Retinal pigment epithelial cell (primary cell): Measurements from ENCODE around the gene SH3RF3.

ENCODE experiments used
- DNase-seq: peaks from one replicate; pipeline ENCODE4 v3.0.0-alpha.2; 2010; ENCODE audit warnings: low read depth
- H3K4me3 ChIP-seq: 2 replicates; pipeline ENCODE4 v1.5.1; 2011; ENCODE audit warnings: mild to moderate bottlenecking, low read length, control low read depth, moderate library complexity
- TF ChIP-seq, protein P1 (sequence below): conservative IDR thresholded peaks from 2 replicates; pipeline ENCODE4 v1.5.1; 2011; ENCODE audit warnings: low read depth, low read length, control low read depth, inconsistent platforms

SH3RF3 gene

DNA sequence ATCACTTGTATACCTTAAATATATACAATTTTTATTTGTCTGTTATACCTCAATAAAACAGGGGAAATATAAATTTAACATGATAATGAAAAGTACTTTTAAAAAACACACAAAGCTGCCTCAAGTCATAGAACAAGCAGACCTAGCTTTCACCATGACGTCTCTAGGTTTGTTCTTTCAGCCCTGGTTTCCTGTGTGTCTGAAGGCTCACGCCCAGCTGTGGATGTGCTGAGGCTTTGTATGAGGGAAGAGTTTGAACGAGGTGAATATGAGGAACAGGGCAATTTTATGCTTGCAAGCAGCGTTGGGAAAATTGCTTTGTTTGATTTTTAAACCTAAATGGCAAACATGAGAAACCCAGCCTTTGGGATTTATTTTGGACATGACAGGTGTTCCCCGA lies 15.3 kb downstream of the SH3RF3 start:
- TF ChIP-seq, protein P1, sequence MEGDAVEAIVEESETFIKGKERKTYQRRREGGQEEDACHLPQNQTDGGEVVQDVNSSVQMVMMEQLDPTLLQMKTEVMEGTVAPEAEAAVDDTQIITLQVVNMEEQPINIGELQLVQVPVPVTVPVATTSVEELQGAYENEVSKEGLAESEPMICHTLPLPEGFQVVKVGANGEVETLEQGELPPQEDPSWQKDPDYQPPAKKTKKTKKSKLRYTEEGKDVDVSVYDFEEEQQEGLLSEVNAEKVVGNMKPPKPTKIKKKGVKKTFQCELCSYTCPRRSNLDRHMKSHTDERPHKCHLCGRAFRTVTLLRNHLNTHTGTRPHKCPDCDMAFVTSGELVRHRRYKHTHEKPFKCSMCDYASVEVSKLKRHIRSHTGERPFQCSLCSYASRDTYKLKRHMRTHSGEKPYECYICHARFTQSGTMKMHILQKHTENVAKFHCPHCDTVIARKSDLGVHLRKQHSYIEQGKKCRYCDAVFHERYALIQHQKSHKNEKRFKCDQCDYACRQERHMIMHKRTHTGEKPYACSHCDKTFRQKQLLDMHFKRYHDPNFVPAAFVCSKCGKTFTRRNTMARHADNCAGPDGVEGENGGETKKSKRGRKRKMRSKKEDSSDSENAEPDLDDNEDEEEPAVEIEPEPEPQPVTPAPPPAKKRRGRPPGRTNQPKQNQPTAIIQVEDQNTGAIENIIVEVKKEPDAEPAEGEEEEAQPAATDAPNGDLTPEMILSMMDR = no peak
- DNase-seq = no peak
- no peak overlapping the region for H3K4me3 ChIP-seq

DNA sequence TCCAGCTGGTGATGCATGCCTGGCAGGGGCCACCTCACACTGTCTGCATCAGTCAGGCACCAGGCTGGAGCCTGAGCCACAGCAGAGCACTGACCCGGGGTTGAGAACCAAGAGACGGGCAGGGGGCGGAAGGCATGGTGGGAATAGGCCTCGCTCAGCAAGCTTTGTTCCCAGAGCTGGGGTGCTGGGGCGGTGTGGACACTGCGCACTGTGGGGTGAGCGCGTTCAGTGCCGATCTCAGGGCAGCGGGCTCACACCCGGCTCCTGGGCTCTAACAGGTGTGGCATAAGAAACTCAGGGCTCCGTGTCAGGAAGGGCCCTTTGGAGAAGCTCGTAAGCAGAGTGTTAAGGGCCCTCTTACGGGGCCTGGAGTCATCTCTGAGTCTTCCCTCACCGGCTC lies 15.7 kb downstream of the SH3RF3 start:
- DNase-seq = no peak
- TF ChIP-seq, protein P1 = no peak
- H3K4me3 ChIP-seq = no peak overlapping the region

DNA sequence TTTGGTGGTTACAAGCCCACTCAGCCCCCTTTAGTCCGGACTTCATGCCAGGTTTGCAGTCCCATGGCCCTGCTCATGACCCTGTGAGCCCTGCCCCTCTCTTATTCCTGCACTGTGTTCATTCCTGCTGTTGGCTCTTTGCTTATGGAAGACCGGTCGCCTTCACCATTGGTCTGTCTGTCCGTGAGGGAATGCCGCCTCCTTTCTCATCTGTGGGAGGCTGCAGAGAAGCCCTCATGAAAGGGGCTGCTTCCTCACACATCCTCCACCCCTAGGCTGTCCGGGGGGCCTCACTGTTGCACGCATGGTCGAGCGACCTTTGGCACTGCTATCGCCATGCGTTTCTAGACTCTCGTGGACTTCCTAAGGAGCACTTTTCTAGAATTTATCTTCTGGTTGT lies 16.3 kb downstream of the SH3RF3 start:
- TF ChIP-seq, protein P1 = no peak
- no peak overlapping the region for H3K4me3 ChIP-seq
- DNase-seq = no peak

DNA sequence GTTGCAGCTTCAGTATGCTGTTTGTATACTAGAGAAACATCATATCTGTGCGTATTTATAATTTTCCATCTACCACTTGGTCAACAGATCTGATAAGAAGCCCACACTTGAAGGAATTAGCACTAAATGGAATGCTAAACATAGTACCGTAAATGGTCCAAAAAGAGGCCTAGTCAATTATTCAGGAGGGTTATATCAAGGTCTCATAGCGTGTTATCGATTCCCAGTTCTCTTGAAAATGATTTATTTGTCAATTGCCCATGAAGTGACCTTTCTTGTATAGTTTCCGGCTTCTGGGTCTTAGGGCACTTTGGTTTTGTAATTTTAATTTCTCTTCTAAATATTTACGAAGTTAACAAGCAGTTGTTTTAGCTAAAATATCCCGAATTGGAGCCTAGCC lies 18.4 kb downstream of the SH3RF3 start:
- no peak for DNase-seq
- TF ChIP-seq, protein P1 = no peak
- no peak overlapping the region for H3K4me3 ChIP-seq

DNA sequence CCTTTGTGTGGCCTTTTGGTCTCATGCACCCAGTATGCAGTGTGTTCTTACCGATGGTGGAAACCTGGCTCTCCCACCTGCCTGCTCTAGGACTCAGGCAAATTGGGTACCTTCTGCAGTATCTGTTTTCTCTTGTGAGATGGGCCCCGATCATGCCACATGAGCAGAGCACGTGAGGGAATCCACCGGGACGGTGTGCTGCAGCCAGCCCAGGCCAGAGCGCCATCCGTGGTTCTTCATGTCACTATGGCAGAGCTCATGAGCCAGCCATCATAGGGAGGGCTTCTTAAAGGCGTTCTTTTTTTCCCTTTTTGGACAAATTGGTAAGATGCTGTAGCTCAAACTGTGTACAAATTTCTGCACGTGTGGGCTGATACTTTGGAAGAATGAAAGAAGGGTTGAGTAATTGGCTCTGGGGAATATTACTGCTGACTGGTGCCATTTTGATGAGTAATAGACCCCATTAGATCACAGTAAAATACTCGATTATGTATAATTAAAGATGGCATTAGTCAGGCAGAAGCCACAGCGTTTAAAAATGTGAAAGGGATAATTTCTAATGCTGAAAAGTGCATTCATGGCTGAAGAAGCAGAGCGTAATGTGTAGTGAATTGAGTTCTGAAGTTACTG lies 19.2 kb downstream of the SH3RF3 start:
- TF ChIP-seq, protein P1 = no peak
- no peak for DNase-seq
- no peak overlapping the region for H3K4me3 ChIP-seq

DNA sequence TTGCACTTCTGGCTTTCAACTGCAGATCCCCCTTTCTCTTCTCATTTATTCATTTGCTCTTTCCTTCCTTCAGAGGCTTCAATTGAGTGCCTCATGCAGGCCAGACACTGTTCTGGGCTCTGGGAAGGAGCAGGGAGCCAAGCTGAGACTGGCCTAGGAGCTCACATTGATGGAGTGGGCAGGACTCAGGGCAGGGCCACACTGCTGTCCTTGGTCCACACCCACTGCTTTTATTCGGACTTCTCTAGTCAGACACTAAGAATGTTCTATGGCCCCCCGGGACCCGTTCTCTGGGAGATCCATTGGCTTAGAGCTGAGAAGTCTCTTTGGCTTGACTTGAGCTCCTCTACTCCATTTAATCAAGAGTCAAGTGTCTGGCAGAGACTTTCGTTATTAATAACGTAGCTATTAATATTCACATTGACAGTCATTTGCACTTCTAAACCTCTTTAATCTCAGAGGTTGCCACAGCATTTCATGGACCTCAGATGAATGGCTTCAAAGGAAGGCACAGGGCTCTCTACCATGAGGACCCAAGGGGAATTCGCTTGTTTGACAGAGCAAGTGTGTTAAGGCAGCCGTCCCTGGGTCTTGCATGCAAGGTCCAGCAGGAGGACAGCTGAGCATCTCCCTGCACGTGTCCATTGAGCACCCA lies 20.1 kb downstream of the SH3RF3 start:
- no peak overlapping the region for H3K4me3 ChIP-seq
- no peak for DNase-seq
- TF ChIP-seq, protein P1 = no peak

DNA sequence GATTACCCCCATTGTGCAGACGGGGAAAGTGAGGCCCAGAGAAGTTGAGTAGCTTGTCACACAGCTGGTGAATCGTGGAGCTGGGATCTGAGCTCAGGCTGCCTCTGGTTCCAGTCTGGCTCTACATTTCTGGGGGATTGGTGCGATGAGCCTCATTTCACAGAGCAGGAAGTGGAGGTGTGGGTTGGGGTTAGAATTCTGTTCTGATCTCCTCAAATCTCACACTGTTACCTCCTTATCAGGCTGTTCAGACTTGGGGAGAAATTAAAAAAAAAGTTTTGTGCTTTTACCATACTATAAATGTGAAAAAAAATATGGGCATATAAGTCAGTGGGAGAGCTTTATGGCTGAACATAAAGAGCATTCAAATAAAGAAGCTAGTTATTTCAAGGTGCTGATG lies 21.6 kb downstream of the SH3RF3 start:
- DNase-seq = no peak
- TF ChIP-seq, protein P1 = no peak

More for the DNA sequence above, 21.6 kb downstream of the SH3RF3 start:
- H3K4me3 ChIP-seq = no peak overlapping the region
